Measurements from ENCODE around the gene AK9. TPM values are rescaled to one million over a fixed set of nuclear protein-coding genes. Genes with fewer than 3 reads are reported as not detected.

Gene AK9
- total RNA-seq, 1 experiment from 2014 or later: 1.7 TPM

GRCh38 chr6:109443425-109443950 lies 247.5 kb downstream of the AK9 start:
- TF ChIP-seq EZH2 (IDR thresholded peaks at IDR 0.05; ENCODE audit: low read length, unreplicated experiment) (no peak), EZH2phosphoT487 (IDR thresholded peaks at IDR 0.05; ENCODE audit: borderline replicate concordance, low read length) (no peak), CTCF (conservative IDR thresholded peaks at IDR 0.05; ENCODE audit: low read depth, low read length) (no peak)
- Histone ChIP-seq H3F3A (ENCODE audit: low read length, unreplicated experiment) (no peaks in the 10 kb centered on the region), H2AFZ (ENCODE audit: low read length) (no peak overlapping the region), H4K20me1 (ENCODE audit: low read length) (no peaks in the 10 kb centered on the region), H3K4me3 (ENCODE audit: low read length) (no peak overlapping the region), H3K9ac (ENCODE audit: low read length) (no peak overlapping the region), H3K9me2 (replicated peaks; ENCODE audit: low read length) (no peaks in the 10 kb centered on the region), H3K27me3 (ENCODE audit: low read length) (no peaks in the 10 kb centered on the region), H3K36me3 (ENCODE audit: low read depth, low read length) (no peaks in the 10 kb centered on the region), H3K9me3 (ENCODE audit: low read length) (no peaks in the 10 kb centered on the region), H3K79me2 (ENCODE audit: low read length) (peaks cover 16% of the 10 kb centered on the region), H3K27ac (ENCODE audit: low read length) (no peak overlapping the region), H3K4me1 (ENCODE audit: insufficient read depth, low read length) (peaks cover 14% of the 10 kb centered on the region; the same call in 1 of the 2 replicates), H3K4me2 (ENCODE audit: low read length) (no peak overlapping the region)
- BruUV-seq (replicated peaks): no TSS peak
- intact Hi-C loops (cut with micrococcal nuclease): no loop called here
- ATAC-seq (no peak), DNase-seq (no peak)
- ChIA-PET CTCF (no interaction called here), POLR2A (ENCODE audit: unreplicated experiment) (no interaction called here)

Other genes starting within 250 kb of the AK9 start
- gene MICAL1, start 235.4 kb downstream of the AK9 start, total RNA-seq (2014; rRNA removed): 9.1 and 17.9 TPM in 2 replicates
- 4.5 and 6.1 TPM in 2 replicates for gene ZBTB24, start 208.0 kb downstream of the AK9 start, total RNA-seq (2014; rRNA removed)
- gene FIG4, start 94 bp upstream of the AK9 start, total RNA-seq (2014; rRNA removed): 5.7 and 6.0 TPM in 2 replicates

All from PC-3 (cell line).